ENCODE data around the gene PSME3IP1.

- TF ChIP-seq POLR2A (IDR thresholded peaks at IDR 0.05) (no peak), CTCF (IDR thresholded peaks at IDR 0.05) (no peak)
These were observed 18.8 kb upstream of the PSME3IP1 start for GRCh38 chr16:57204675-57205074.
